Lung (tissue), 12 donors: Measurements from ENCODE around the gene PAXX. TPM values are rescaled to one million over a fixed set of nuclear protein-coding genes. Genes with fewer than 3 reads are reported as not detected.

Experiments
- ATAC-seq: fragments of 200-7000 bp; cut with Tn5 transposase; one replicate; pipeline ENCODE4 v1.9.1; 2020; ENCODE audit warnings: moderate number of reproducible peaks; ENCODE audit not compliant: insufficient read depth, low FRiP score
- DNase-seq, 3 donors: peaks; one replicate each; pipeline ENCODE4 v3.0.0-alpha.2; 2013 to 2017
- H3K27ac ChIP-seq, 2 donors: one replicate each; pipeline ENCODE4 v1.5.1; 2013; ENCODE audit warnings: mild to moderate bottlenecking in 2 of 2, moderate library complexity in 2 of 2, control low read depth in 1 of 2, inconsistent platforms in 1 of 2, low read depth in 1 of 2, low read length in 1 of 2
- H3K27me3 ChIP-seq, 3 donors: one replicate each; pipeline ENCODE4 v1.5.1; 2013; ENCODE audit warnings: low read length in 2 of 3; ENCODE audit not compliant: control insufficient read depth in 3 of 3, insufficient read depth in 3 of 3
- H3K36me3 ChIP-seq, 4 donors: one replicate each; pipeline ENCODE4 v1.5.1; 2013; ENCODE audit warnings: low read length in 4 of 4, mild to moderate bottlenecking in 1 of 4, moderate library complexity in 1 of 4; ENCODE audit not compliant: control insufficient read depth in 4 of 4, insufficient read depth in 4 of 4
- H3K4me1 ChIP-seq, 5 donors: one replicate each; pipeline ENCODE4 v1.5.1; 2013; ENCODE audit warnings: low read length in 5 of 5, mild to moderate bottlenecking in 2 of 5, moderate library complexity in 1 of 5; ENCODE audit not compliant: control insufficient read depth in 5 of 5, insufficient read depth in 5 of 5
- H3K4me3 ChIP-seq: one replicate; pipeline ENCODE4 v1.5.1; 2013; ENCODE audit warnings: mild to moderate bottlenecking, control low read depth, moderate library complexity
- H3K9ac ChIP-seq, 2 donors: one replicate each; pipeline ENCODE4 v1.5.1; 2013; ENCODE audit warnings: low read length in 2 of 2, control low read depth in 1 of 2; ENCODE audit not compliant: insufficient read depth in 1 of 2
- H3K9me3 ChIP-seq, 4 donors: one replicate each; pipeline ENCODE4 v1.5.1; 2013; ENCODE audit warnings: low read length in 3 of 4, mild to moderate bottlenecking in 1 of 4, moderate library complexity in 1 of 4; ENCODE audit not compliant: control insufficient read depth in 4 of 4, insufficient read depth in 3 of 4
- WGBS, 2 donors: extraction: QIAGEN DNeasy Blood & Tissue Kit; methylation state at CpG; one replicate each; pipeline ENCODE4 v1.1.7; 2013; 5-methylcytosine and 5-hydroxymethylcytosine counted together
- polyA plus RNA-seq, 2 donors: library from polyadenylated mRNA; stranded (reverse); fragments of 200-250 nt; gene quantifications; one replicate each; pipeline ENCODE4 v1.2.1, GENCODE V29; 2013
- total RNA-seq, 2 donors: library from RNA; depleted of rRNA in 1 of 2; stranded (reverse); fragments of >200 nt in 1 of 2; gene quantifications; one replicate each; pipeline ENCODE4 v1.2.1, GENCODE V29; 2014 to 2021
- TF ChIP-seq, protein P1 (sequence below): IDR thresholded peaks from 2 replicates; pipeline ENCODE4 v1.5.1; 2012; ENCODE audit warnings: mild to moderate bottlenecking; ENCODE audit errors: control extremely low read depth, extremely low read depth
- donor health status: control.
- donor health status: control.
- donor health status: Bipolar disorder and iron deficiency.
- donor health status: healthy.
- donor health status: DM: yes; HTN: yes; CAD: no.

Gene PAXX
- total and polyA plus RNA-seq, 4 donors = 16.6 to 172 (median 59.4) TPM

DNA sequence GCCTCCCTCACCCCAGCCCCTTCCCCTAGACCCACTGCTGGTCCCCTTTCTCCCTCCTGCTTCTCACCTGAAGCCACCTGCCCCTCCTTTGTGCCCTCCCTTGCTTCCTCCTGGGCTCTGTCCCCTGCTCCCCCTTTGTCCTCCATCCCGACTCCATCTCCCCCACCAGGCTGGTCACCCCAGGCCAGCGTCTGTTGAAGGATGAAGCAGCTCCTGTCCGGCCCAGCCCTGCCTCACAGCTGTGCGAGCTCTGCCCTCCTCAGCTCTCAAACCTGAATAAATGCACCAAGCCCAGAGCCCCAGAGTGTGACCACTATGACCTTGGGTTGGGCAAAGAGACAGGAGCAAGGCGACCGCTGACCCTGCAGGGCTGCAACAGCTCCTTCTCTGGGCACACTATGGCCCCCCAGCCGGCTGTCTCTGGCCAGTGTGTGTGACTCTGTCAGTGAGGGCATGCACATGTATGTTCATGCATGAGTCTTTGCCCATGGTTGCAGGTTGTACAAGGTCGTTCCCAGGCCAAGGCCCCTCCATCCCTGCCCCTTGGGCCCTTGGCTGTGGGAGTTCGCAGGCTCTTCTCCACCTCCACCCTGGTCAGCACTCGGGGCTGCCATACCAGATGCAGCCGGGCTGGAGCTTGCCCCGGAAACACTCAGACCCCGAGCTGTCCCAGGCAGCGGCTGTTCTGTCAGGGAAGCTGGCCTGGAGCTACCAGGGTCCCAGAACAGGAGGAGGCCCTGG, 36.9 kb upstream of the PAXX start:
- H3K9ac ChIP-seq = no peak overlapping the region
- H3K27ac ChIP-seq = no peak overlapping the region
- TF ChIP-seq, protein P1, sequence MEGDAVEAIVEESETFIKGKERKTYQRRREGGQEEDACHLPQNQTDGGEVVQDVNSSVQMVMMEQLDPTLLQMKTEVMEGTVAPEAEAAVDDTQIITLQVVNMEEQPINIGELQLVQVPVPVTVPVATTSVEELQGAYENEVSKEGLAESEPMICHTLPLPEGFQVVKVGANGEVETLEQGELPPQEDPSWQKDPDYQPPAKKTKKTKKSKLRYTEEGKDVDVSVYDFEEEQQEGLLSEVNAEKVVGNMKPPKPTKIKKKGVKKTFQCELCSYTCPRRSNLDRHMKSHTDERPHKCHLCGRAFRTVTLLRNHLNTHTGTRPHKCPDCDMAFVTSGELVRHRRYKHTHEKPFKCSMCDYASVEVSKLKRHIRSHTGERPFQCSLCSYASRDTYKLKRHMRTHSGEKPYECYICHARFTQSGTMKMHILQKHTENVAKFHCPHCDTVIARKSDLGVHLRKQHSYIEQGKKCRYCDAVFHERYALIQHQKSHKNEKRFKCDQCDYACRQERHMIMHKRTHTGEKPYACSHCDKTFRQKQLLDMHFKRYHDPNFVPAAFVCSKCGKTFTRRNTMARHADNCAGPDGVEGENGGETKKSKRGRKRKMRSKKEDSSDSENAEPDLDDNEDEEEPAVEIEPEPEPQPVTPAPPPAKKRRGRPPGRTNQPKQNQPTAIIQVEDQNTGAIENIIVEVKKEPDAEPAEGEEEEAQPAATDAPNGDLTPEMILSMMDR = no peak
- peaks cover 0 to 10% (median 2%) of the 10 kb centered on the region in 5 donors for H3K4me1 ChIP-seq
- no peaks in the 10 kb centered on the region for H3K9me3 ChIP-seq
- H3K36me3 ChIP-seq = no peaks in the 10 kb centered on the region
- 86% methylated on average over 14 of the region's 14 CpGs for WGBS, 2 donors
- DNase-seq = no peak
- no peaks in the 10 kb centered on the region for H3K27me3 ChIP-seq
- no peak overlapping the region for H3K4me3 ChIP-seq
- no peak for ATAC-seq

DNA sequence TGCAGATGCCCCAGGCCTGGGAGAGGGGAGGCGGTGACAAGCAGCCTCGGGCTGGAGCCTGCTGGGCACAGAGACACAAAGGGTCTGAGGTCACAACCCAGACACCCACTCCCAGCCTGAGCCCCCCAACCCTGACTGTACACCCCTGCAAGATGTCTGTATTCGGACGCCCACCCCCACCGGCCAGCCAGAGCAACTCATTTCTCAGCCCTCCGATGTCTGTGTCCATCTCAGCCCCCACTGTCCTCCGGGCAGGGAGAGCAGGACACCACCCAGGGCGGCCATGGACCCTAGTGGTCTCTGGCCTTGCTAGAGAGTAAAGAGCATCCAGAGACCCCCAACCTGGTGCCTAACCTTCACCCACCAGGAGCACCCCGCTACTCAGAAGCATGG, 36.3 kb upstream of the PAXX start:
- Histone ChIP-seq H3K9me3 (no peaks in the 10 kb centered on the region), H3K27ac (no peak overlapping the region), H3K4me3 (no peak overlapping the region), H3K27me3 (no peaks in the 10 kb centered on the region), H3K36me3 (no peaks in the 10 kb centered on the region), H3K4me1 (peaks cover 0 to 5% (median 0%) of the 10 kb centered on the region in 5 donors), H3K9ac (no peak overlapping the region)
- no peak for ATAC-seq
- no peak for DNase-seq
- 98% methylated on average over 9 of the region's 9 CpGs for WGBS, 2 donors
- TF ChIP-seq, protein P1 = no peak

DNA sequence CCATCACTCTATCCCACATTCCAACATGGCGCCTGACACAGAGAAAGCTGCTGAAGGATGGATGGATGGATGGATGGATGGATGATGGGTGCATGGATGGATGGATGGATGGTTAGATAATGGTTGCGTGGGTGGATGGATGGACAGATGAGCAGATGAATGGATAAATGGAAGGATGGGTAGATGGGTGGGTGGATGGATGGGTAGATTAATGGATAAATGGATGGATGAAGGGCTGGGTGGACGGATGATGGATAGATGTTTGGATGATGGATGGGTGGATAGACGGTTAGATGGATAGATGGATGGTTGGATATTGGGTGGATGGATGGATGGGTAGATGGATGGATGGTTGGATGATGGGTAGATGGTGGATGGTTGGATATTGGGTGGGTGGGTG, 35.6 kb upstream of the PAXX start:
- H3K4me3 ChIP-seq = no peak overlapping the region
- DNase-seq (no peak), ATAC-seq (no peak)
- H3K27ac ChIP-seq = no peak overlapping the region
- WGBS, 2 donors = 95 to 99% methylated on average over 4 of the region's 4 CpGs
- no peak overlapping the region for H3K9ac ChIP-seq
- TF ChIP-seq, protein P1 = no peak
- H3K27me3 ChIP-seq = no peaks in the 10 kb centered on the region
- no peaks in the 10 kb centered on the region for H3K9me3 ChIP-seq
- no peaks in the 10 kb centered on the region for H3K36me3 ChIP-seq
- H3K4me1 ChIP-seq = peaks cover 0 to 5% (median 0%) of the 10 kb centered on the region in 5 donors

- TF ChIP-seq, protein P1 = no peak
- Histone ChIP-seq H3K4me1 (peaks cover 0 to under 1% (median 0%) of the 10 kb centered on the region in 5 donors), H3K36me3 (no peaks in the 10 kb centered on the region), H3K4me3 (no peak overlapping the region), H3K9ac (no peak overlapping the region), H3K27ac (no peak overlapping the region), H3K27me3 (no peaks in the 10 kb centered on the region), H3K9me3 (no peaks in the 10 kb centered on the region)
- ATAC-seq (no peak), DNase-seq (no peak)
- WGBS, 2 donors = 94 to 100% methylated on average over 1 of the region's 1 CpG
Measured at GRCh38 chr9:136957461-136957860, 34.8 kb upstream of the PAXX start.
